ENCODE data around the gene NIFK.

Gene NIFK

DNA sequence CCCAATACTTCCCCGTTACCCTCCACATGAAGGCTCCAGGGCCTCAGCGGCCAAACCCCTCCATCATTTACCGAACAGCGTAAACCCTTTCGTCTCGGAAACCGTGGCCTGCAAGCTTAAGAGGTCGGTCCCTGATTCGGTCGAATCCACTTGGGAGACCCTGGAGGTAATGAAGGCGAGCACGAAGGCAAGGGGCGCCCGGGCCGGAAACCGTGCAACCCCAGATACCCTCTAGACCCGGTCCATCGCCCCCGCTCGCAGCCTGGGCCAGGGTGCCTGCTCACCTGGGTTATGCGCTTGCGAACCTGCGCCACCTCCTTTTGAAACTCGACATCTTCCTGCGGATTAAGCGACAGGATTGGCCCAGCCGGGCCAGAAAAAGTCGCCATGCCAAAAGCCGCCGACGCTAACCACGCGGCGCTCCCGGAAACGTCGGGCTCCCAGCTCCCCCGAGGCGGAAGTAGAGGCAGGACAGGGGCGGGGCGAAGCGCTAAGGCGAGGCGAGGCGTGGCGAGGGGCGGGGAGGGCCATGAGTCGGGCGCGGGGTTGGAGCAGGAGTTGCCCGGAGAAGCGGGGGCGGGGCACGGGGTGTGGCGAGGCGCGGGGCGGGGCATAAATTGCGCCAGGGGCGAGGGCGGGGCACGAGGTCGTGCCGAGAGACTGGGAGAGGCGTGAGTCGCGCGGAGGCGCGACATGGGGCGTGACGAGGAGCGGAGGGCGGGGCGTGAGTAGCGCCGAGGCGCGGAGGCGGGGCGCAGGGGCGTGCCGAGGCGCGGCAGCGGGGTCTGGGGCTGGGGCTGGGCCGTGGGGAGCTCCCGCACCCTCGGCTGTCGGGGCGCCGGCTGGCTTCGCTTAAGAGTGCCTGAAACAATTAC lies at the start of gene NIFK:
NIFK (minus strand) TSS at position 414 of the 875 bp plus-strand sequence; CDS start at position 389, 25 bp downstream.
- H3K4me3 ChIP-seq (ENCODE audit: control insufficient read depth, low read depth, low read length), result peak within 1 kb of the TSS; percentile 61
- TF ChIP-seq, protein P1, sequence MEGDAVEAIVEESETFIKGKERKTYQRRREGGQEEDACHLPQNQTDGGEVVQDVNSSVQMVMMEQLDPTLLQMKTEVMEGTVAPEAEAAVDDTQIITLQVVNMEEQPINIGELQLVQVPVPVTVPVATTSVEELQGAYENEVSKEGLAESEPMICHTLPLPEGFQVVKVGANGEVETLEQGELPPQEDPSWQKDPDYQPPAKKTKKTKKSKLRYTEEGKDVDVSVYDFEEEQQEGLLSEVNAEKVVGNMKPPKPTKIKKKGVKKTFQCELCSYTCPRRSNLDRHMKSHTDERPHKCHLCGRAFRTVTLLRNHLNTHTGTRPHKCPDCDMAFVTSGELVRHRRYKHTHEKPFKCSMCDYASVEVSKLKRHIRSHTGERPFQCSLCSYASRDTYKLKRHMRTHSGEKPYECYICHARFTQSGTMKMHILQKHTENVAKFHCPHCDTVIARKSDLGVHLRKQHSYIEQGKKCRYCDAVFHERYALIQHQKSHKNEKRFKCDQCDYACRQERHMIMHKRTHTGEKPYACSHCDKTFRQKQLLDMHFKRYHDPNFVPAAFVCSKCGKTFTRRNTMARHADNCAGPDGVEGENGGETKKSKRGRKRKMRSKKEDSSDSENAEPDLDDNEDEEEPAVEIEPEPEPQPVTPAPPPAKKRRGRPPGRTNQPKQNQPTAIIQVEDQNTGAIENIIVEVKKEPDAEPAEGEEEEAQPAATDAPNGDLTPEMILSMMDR (IDR thresholded peaks at IDR 0.05; ENCODE audit: control insufficient read depth, insufficient read depth, low read depth, low read length, missing control alignments), result no peak
- peak; percentile 83 for DNase-seq (ENCODE audit: low read depth)

DNA sequence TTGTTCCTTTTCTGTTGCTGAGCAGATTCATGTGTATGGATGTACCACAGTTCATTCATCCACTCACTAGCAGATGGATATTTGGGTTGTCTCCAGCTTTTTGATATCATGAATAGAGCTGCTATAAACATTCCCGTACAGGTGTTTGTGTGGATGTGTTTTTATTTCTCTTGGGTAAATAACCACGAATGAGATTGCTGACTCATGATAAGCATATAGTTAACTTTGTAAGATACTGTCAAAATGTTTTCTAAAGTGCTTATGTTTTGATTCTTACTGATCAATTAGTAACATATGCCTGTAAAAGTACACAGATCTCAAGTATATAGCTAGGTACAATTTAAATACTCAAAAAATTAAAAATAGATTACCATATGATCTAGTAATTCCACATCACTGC lies 46.5 kb upstream of the NIFK start:
- DNase-seq (ENCODE audit: low read depth), result no peak
- H3K4me3 ChIP-seq (ENCODE audit: control insufficient read depth, low read depth, low read length), result no peak overlapping the region
- TF ChIP-seq, protein P1 (IDR thresholded peaks at IDR 0.05; ENCODE audit: control insufficient read depth, insufficient read depth, low read depth, low read length, missing control alignments), result no peak

DNA sequence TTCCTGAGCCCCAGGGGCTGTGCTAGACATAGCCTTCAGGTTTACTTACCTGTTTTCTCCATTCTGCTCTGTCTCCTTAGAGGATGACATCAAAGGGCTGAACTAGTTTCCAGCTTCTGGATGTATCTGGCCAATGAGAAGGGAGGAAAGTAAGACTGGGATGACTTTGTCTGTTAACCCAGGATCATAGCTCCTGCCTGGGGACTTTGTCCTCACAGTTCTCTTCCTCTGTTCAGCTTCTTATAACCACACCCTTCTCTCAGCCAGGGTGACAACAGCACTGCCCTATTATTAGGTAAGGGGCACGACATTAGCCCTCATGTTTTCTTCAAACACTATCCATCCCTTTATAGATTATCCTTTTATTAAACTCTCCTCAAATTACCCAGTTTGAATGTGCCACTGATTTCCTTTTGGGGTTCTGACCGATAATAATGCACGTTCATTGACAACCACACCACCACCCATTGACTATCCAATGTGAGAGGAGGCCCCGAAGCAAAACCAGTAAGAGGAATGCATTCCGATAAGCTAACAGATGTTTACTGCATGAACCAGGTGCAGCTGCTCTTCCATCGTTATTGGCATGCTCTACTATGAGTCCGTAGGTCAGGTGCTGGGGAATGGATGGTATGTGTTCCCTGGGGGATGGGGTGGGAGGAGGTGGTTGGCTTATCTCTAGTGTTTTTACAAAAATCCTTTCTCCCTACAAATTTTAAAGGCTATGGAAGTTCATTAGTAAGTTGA lies 42.2 kb upstream of the NIFK start:
- H3K4me3 ChIP-seq (ENCODE audit: control insufficient read depth, low read depth, low read length), result no peak overlapping the region

DNA sequence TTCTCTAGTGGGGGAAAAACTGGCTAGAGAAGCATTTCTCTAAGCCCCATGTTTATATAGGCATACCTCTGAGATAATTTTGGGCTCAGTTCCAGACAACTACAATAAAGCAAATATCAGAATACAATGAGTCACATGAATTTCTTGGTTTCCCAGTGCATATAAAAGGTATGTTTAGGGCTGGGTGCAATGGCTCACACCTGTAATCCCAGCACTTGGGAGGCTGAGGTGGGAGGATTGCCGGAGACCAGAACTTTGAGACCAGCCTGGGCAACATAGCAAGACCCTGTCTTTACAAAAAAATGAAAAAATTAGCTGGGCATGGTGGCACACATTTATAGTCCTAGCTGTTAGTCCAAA lies 41.0 kb upstream of the NIFK start:
- TF ChIP-seq, protein P1 (IDR thresholded peaks at IDR 0.05; ENCODE audit: control insufficient read depth, insufficient read depth, low read depth, low read length, missing control alignments), result no peak
- DNase-seq (ENCODE audit: low read depth), result no peak
- H3K4me3 ChIP-seq (ENCODE audit: control insufficient read depth, low read depth, low read length), result no peak overlapping the region

More for the DNA sequence above, 42.2 kb upstream of the NIFK start:
- TF ChIP-seq, protein P1 (IDR thresholded peaks at IDR 0.05; ENCODE audit: control insufficient read depth, insufficient read depth, low read depth, low read length, missing control alignments), result no peak
- DNase-seq (ENCODE audit: low read depth), result no peak

DNA sequence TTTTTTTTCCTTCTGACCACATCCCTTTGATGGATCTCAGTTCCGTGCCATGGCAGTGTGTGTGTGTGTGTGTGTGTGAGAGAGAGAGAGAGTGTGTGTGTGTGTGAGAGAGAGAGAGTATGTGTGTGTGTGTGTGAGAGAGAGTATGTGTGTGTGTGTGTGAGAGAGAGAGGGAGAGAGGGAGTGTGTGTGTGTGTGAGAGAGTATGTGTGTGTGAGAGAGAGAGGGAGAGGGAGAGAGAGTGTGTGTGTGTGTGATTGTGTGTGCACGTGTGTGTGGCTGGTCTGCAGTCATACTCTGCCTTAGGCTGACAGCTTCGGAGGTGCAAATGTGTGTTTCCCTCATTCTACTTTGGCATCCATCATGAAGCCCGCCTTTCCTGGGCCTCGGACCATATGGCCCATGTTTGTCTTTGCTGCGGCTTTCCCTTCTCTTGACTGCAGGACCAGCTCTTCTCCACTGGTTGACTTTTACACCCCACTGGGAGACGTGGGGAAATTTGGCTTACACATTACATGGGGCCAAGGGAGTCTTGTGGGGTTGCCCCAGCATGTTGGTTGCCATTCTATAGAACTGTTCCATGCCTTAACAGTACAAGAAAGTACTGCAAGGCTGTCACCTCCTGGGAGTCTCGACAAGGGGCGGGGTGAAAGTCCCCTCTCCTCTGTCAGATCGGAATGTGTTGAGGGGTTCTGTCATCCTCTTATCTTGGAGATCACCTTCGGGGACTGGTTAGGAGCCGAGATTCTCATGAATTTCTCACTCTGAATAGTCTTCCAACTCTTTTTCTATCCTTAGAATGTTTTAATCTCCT lies 40.4 kb upstream of the NIFK start:
- TF ChIP-seq, protein P1 (IDR thresholded peaks at IDR 0.05; ENCODE audit: control insufficient read depth, insufficient read depth, low read depth, low read length, missing control alignments), result no peak
- H3K4me3 ChIP-seq (ENCODE audit: control insufficient read depth, low read depth, low read length), result no peak overlapping the region
- no peak for DNase-seq (ENCODE audit: low read depth)

DNA sequence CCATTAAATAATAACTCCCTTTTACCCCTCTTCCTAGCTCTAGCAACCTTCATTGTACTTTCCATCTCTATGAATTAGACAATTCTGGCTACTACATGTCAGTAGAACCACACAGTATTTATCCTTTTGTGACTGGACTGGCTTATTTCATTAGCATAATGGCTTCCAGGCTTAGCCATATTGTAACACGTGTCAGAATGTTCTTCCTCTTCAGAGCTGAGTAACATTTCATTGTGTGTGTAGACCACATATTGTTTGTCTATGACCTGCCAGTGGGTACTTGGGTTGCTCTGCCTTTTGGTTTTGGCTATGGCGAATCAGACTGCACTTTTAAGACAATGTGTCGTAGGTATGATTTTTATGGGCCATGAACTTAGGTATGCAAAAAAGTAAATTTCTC lies 39.7 kb upstream of the NIFK start:
- TF ChIP-seq, protein P1 (IDR thresholded peaks at IDR 0.05; ENCODE audit: control insufficient read depth, insufficient read depth, low read depth, low read length, missing control alignments), result no peak
- H3K4me3 ChIP-seq (ENCODE audit: control insufficient read depth, low read depth, low read length), result no peak overlapping the region
- no peak for DNase-seq (ENCODE audit: low read depth)
